GM12875 (cell line): ENCODE data around the gene MACF1.

ENCODE experiments used
- H3K4me3 ChIP-seq: one replicate; pipeline ENCODE4 v1.5.1; 2011; ENCODE audit warnings: low read depth, low read length, control low read depth
- TF ChIP-seq, protein P1 (sequence below): IDR thresholded peaks from 2 replicates; pipeline ENCODE4 v1.5.1; 2011; ENCODE audit warnings: low read depth, mild to moderate bottlenecking, control low read depth, inconsistent platforms, low read length, moderate library complexity, borderline replicate concordance; ENCODE audit not compliant: insufficient read depth

The MACF1 gene

DNA sequence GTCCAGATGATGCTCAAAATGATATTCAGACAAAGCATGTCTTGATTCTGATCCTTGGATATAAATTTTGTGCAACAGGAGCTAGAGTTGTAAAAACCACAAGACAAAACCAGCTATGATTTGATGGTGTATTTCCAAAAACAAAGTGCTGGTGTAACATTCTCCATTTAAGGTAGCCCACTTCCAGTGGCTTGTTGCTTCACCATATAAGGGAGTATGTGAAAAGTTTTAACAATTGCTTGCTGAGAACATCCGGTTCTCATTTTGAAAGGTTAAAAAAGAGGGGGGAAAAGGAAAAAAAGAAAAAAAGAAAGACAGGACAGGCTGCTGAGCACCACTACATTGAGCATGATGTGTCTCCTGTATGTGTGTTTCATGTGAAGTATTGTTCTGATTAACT lies 123.6 kb downstream of the MACF1 start:
- TF ChIP-seq, protein P1, sequence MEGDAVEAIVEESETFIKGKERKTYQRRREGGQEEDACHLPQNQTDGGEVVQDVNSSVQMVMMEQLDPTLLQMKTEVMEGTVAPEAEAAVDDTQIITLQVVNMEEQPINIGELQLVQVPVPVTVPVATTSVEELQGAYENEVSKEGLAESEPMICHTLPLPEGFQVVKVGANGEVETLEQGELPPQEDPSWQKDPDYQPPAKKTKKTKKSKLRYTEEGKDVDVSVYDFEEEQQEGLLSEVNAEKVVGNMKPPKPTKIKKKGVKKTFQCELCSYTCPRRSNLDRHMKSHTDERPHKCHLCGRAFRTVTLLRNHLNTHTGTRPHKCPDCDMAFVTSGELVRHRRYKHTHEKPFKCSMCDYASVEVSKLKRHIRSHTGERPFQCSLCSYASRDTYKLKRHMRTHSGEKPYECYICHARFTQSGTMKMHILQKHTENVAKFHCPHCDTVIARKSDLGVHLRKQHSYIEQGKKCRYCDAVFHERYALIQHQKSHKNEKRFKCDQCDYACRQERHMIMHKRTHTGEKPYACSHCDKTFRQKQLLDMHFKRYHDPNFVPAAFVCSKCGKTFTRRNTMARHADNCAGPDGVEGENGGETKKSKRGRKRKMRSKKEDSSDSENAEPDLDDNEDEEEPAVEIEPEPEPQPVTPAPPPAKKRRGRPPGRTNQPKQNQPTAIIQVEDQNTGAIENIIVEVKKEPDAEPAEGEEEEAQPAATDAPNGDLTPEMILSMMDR: no peak
- no peak overlapping the region for H3K4me3 ChIP-seq

DNA sequence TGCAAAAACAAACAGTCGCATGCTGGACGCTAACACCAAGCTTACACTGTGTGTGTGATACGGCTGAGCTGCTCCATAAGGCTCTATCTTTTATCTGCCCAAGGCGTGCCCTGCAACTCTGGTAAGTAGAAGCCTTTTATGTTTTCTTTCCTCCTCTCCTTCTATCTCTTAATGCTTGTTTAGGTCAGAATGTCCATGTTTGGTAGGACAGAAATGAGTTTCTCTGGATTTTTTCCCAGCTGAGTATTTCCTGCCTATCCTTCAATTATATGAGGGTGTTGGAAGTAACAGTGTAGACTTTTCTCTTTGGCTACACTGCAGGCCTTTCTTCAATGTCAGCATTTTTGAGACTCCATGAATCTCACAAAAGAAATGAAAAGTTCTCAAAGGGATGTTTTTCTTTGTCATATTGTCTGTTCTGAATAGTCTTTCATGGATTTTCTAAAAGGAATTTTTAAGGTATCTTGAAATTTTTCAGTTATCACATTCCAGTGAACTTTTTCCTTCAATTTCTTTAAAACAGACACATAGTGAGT lies 124.2 kb downstream of the MACF1 start:
- no peak overlapping the region for H3K4me3 ChIP-seq
- TF ChIP-seq, protein P1: no peak

DNA sequence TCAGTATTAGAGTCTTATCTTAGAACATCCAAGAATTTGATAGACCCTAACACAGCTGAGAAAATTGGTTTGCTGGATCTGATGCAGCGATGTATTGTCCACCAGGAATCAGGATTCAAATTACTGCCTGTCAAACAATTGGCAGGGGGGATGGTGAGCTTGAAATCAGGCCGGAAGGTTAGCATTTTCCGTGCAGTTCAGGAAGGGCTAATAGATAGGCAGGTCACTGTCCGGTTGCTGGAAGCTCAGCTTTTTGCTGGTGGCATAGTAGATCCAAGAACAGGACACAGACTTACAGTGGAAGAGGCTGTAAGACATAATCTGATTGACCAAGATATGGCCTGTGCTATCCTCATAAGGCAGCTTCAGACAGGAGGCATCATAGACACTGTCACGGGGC lies 127.2 kb downstream of the MACF1 start:
- H3K4me3 ChIP-seq: no peak overlapping the region
- TF ChIP-seq, protein P1: no peak

DNA sequence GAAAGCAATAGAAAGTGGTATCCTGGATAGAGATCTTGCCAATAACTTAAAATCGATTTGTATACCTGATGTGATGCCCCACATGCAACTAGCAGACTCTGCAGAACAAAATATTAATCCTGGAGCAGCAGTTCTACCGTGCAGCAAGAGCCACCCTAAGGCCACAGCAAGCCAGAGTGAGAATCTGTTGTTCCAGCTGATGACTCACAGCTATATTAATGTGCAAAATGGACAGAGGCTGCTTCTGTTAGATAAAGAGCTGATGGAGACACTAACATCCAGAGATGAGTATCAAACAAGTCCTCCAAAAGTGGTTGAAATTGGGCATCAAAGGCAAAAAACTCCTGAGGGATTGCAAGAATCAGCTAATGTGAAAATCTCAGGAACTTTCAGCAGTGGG lies 127.8 kb downstream of the MACF1 start:
- H3K4me3 ChIP-seq: no peak overlapping the region
- TF ChIP-seq, protein P1: no peak

DNA sequence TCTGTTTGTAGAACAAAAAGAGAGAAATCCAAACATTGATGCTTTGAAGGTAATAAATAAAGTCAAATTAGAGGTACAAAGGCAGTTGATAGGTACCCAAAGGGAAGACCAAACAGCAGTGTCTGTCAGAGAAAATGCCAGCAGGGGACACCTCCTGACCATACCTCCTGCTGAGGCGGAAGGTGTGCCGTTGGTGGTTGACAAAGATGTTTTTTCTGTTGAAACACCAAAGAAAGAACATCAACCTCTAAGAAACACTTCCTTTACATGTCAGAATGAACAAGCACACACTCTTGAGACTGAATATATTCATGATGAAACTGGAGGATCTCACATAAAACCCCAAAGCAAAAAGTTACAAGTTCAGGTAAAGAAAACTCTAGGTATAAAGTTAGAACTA lies 128.3 kb downstream of the MACF1 start:
- H3K4me3 ChIP-seq: no peak overlapping the region
- TF ChIP-seq, protein P1: no peak

DNA sequence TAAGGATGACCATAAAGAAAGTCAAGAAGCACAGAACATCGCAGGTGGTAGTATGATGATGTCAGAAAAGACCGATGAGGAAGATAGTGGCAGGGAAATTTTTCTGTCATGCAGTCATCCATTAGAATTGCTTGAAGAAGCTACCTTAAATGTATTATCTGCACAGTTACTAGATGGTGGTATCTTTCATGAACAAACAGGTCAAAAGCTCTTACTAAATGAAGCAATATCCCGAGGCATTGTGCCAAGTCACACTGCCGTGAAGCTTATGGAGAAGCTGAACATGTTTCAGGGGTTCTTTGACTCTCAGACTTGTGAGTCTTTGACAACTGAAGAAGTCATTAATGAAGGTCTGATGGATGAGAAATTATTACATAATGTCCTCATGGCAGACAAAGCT lies 128.8 kb downstream of the MACF1 start:
- no peak overlapping the region for H3K4me3 ChIP-seq
- TF ChIP-seq, protein P1: no peak

DNA sequence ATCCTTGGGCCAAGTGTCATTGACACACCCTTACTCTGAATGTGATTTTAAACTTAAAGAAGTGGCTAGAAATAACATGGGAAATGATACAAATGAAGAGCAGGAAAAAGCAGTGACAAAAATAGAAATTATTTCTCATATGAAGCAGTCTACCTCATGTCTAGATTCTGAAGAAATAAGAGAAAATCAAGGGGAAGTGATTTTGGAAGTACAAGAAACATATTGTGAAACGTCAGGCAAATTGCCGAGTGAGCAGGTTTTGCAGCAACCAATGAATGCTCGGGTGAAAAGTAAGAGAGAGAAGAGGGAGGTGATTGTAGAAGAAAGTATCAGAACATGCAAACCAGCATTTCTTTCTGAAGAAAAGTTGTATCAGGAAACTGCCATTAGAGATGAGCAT lies 130.7 kb downstream of the MACF1 start:
- TF ChIP-seq, protein P1: no peak

More for the DNA sequence above, 130.7 kb downstream of the MACF1 start:
- no peak overlapping the region for H3K4me3 ChIP-seq
